ENCODE data around the gene MAP3K8. TPM values are rescaled to one million over a fixed set of nuclear protein-coding genes. Genes with fewer than 3 reads are reported as not detected.
A peak's percentile ranks its signal among the peaks of the same experiment; 100 is the strongest.
"Not testable (repeated sequence)": the region's sequence is repeated elsewhere in the genome, so short reads cannot be mapped to it uniquely, and the experiment has no call there.

The MAP3K8 gene
- total and polyA plus RNA-seq, 8 donors = 2.2 to 38.7 (median 13.3) TPM

DNA sequence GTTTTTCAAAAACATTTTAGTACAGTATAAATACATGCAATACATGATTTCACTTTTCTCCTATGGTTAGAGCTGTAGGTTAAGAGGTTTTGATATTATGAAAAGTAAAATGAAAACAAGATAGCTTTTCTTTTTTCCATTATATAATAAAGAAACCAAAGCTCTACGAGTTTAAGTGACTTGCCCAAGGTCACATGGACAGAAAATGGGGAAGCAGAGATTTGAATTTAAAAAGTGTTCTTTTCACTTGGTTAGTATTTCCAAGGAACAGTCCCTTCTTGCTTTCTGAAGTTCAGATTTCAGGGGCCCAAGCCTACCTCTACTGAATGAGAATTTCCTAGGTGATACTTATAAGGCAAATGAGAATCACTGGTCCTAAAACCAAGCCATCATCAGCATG is 13.2 kb upstream of the MAP3K8 start:
- WGBS, 5 donors = 71 to 88% (median 79%) methylated on average over 1 of the region's 1 CpG
- Histone ChIP-seq H3K4me3 (no peak overlapping the region), H3K9me3 (no peaks in the 10 kb centered on the region), H3K36me3 (no peaks in the 10 kb centered on the region), H3K27ac (no peak overlapping the region), H3K4me1 (peaks cover 12 to 37% (median 20%) of the 10 kb centered on the region in 4 donors), H3K27me3 (no peaks in the 10 kb centered on the region)
- intact Hi-C loops (cut with DNase I; ENCODE audit: low total_unique reads) = no loop called here
- DNase-seq = no peak
- no peak for TF ChIP-seq POLR2AphosphoS5 (IDR thresholded peaks at IDR 0.05)
- no peak for TF ChIP-seq POLR2A (IDR thresholded peaks at IDR 0.05)
- TF ChIP-seq EP300 (IDR thresholded peaks at IDR 0.05) = no peak
- TF ChIP-seq, protein P1, sequence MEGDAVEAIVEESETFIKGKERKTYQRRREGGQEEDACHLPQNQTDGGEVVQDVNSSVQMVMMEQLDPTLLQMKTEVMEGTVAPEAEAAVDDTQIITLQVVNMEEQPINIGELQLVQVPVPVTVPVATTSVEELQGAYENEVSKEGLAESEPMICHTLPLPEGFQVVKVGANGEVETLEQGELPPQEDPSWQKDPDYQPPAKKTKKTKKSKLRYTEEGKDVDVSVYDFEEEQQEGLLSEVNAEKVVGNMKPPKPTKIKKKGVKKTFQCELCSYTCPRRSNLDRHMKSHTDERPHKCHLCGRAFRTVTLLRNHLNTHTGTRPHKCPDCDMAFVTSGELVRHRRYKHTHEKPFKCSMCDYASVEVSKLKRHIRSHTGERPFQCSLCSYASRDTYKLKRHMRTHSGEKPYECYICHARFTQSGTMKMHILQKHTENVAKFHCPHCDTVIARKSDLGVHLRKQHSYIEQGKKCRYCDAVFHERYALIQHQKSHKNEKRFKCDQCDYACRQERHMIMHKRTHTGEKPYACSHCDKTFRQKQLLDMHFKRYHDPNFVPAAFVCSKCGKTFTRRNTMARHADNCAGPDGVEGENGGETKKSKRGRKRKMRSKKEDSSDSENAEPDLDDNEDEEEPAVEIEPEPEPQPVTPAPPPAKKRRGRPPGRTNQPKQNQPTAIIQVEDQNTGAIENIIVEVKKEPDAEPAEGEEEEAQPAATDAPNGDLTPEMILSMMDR (IDR thresholded peaks at IDR 0.05) = no peak

DNA sequence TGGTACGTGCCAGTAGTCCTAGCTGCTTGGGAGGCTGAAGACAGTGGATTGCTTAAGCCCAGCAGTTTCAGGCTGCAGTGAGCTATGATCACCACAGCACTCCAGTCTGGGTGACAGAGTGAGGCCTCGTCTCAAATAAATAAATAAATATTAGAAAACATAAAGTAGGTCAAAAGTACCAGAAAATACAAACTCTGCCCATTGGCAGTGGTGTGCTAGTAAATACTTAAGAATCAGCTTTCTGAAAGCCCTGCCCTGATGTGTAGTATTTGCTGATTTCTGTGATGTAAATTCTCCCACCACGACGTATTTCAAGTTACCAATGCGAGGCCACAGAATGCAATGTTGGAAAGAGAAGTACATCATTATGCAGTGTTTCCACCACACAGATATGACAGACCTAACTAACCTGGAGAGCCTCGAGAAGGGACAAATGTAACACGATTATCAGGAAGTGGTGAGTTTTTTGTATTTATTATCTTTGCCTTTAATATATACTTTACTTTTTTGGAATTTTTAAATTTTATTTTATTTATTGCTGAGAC is 11.8 kb upstream of the MAP3K8 start:
- Histone ChIP-seq H3K9me3 (no peaks in the 10 kb centered on the region), H3K27ac (peak overlapping the region in 1 of 5 donors; percentile 73), H3K4me1 (peaks cover 12 to 37% (median 20%) of the 10 kb centered on the region in 4 donors), H3K4me3 (no peak overlapping the region), H3K27me3 (no peaks in the 10 kb centered on the region), H3K36me3 (no peaks in the 10 kb centered on the region)
- WGBS, 5 donors = 82 to 86% (median 84%) methylated on average over 7 of the region's 7 CpGs
- no peak for DNase-seq
- intact Hi-C loops (cut with DNase I; ENCODE audit: low total_unique reads) = no loop called here
- no peak for TF ChIP-seq EP300 (IDR thresholded peaks at IDR 0.05)
- TF ChIP-seq POLR2AphosphoS5 (IDR thresholded peaks at IDR 0.05) = no peak
- TF ChIP-seq, protein P1 (IDR thresholded peaks at IDR 0.05) = no peak
- no peak for TF ChIP-seq POLR2A (IDR thresholded peaks at IDR 0.05)

DNA sequence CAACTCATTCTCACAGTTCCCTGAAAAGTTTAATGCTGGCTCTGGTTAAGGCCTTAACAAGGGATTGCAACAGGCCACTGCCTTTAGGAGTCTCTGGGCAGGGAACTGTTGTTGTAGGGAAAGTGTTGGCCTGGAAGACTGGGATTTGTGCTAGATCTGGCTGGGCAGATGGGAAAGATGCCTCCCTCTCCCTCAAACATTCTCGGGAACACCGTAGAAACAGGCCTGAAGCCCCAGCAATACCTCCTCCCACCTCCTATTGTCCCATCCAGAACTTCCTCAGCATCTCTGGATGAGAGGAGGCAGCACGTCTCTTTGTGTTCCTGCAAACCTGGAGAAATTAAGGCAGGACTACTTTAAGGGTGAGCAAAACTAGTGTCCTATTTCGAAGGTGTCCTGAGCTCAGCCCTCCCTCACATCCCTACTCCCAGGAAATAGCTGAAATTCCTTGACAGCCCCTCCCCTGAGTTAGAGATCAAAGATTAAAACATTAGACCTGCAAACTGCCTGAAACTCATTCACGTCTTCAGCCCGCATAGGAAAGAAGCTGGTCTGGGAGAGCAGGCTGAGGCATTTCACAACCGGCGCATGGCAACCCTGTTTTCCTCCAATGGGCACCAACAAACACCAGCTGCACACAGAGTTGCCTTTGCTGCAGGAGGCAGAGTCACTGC is 10.9 kb upstream of the MAP3K8 start:
- DNase-seq = peak; percentile 40 to 84
- Histone ChIP-seq H3K27me3 (no peaks in the 10 kb centered on the region), H3K9me3 (no peaks in the 10 kb centered on the region), H3K27ac (peak overlapping the region; percentile 12 to 73 (median 68)), H3K4me1 (peaks cover 12 to 45% (median 20%) of the 10 kb centered on the region in 4 donors), H3K36me3 (no peaks in the 10 kb centered on the region), H3K4me3 (no peak overlapping the region)
- intact Hi-C loops (cut with DNase I; ENCODE audit: low total_unique reads) = no loop called here
- TF ChIP-seq POLR2AphosphoS5 (IDR thresholded peaks at IDR 0.05) (peak in 1 of 3 donors; percentile 46), POLR2A (IDR thresholded peaks at IDR 0.05) (no peak)
- 30 to 39% (median 37%) methylated on average over 8 of the region's 8 CpGs for WGBS, 5 donors

DNA sequence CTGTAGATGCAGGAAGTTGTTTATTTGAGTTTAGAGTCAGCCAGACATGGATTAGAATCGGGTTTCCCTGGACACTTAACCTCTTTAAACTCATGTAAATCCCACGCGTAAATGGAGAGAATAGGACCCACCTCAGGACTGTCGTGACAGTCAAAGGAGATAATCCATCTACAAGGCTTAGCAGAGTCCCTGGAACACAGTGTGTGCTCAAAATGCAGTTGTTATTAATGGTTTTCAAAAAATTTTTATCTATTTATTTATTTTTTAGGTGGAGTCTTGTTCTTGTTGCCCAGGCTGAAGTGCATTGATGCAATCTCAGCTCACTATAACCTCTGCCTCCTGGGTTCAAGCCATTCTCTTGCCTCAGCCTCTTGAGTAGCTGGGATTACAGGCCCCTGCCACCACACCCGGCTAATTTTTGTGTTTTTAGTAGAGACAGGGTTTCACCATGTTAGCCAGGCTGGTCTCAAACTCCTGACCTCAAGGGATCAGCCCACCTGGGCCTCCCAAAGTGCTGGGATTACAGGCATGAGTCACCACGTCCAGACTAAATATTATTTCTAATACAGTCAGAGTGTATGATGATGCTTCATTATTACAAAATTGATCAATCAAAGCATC is 10.2 kb upstream of the MAP3K8 start:
- DNase-seq; intact Hi-C loops (cut with DNase I; ENCODE audit: low total_unique reads); H3K9me3 ChIP-seq; H3K36me3 ChIP-seq; H3K4me3 ChIP-seq; H3K27me3 ChIP-seq: not testable (repeated sequence)
- Histone ChIP-seq H3K4me1 (peaks cover 12 to 40% (median 17%) of the 10 kb centered on the region in 4 donors), H3K27ac (peak overlapping the region; percentile 24 to 73 (median 68))
- whole genome bisulfite sequencing, 5 donors = 41 to 54% (median 51%) methylated on average over 6 of the region's 6 CpGs

DNA sequence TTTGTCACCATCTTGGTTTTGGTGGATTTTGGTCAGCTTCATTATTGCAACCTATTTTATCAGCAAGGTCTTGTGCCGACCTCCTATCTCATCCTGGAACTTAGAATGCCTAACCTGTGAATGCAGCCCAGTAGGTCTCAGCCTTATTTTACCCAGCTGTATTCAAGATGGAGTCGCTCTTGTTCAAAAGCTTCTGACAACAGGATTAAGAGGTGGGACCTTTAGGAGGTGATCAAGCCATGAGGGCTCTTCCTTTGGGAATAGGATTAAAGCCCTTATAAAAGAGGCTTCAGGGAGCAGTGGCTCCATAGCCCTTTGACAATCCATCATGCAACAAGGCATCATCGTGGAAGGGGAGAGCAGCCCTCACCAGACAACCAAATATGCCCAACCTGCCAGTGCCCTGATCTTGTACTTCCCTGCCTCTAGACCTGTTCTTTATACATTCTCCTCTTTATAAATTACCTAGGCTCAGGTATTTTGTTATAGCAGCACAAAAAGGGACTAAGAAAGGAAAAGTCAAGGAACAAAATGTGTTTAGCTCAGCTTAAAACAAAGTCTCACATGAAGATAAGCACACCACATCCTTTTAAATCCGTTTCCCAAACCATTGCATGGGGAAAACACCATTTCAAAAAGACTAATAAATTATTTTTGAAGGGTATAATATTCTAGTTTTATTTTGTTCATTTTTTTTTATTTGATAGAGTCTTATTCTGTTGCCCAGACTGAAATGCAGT is 8.5 kb upstream of the MAP3K8 start:
- Histone ChIP-seq H3K36me3 (no peaks in the 10 kb centered on the region), H3K27me3 (no peaks in the 10 kb centered on the region), H3K9me3 (no peaks in the 10 kb centered on the region), H3K4me3 (no peak overlapping the region), H3K4me1 (peaks cover 12 to 31% (median 16%) of the 10 kb centered on the region in 4 donors), H3K27ac (no peak overlapping the region)
- DNase-seq = no peak
- WGBS, 5 donors = 70 to 89% (median 79%) methylated on average over 4 of the region's 4 CpGs
- intact Hi-C loops (cut with DNase I; ENCODE audit: low total_unique reads) = no loop called here
- TF ChIP-seq POLR2A (IDR thresholded peaks at IDR 0.05) = no peak
- TF ChIP-seq, protein P1 (IDR thresholded peaks at IDR 0.05) = no peak
- TF ChIP-seq POLR2AphosphoS5 (IDR thresholded peaks at IDR 0.05) = no peak
- TF ChIP-seq EP300 (IDR thresholded peaks at IDR 0.05) = no peak

Measured in stomach (tissue), 9 donors.